GM23338 (cell line): ENCODE data around the gene CACNA1C. TPM values are rescaled to one million over a fixed set of nuclear protein-coding genes. Genes with fewer than 3 reads are reported as not detected.

Source experiments
- ATAC-seq: fragments of 200-7000 bp; cut with Tn5 transposase; 3 replicates; pipeline ENCODE4 v1.9.1; 2020
- DNase-seq: peaks from one replicate; pipeline ENCODE4 v3.0.0-alpha.2; 2015; ENCODE audit warnings: low spot score
- H2AFZ ChIP-seq: fragments of 200-600 bp; sonication (generic); 2 replicates; pipeline ENCODE4 v1.8.0; 2016; ENCODE audit warnings: antibody characterized with exemption, mild to moderate bottlenecking, moderate library complexity
- H3F3A ChIP-seq: fragments of 200-600 bp; sonication (generic); replicated peaks from 2 replicates; pipeline ENCODE4 v1.8.0; 2017; ENCODE audit warnings: antibody characterized with exemption, mixed run types, low read depth
- H3K27ac ChIP-seq: fragments of 200-600 bp; sonication (generic); 2 replicates; pipeline ENCODE4 v1.6.1; 2016; ENCODE audit warnings: low read depth
- H3K27me3 ChIP-seq: fragments of 200-600 bp; sonication (generic); 2 replicates; pipeline ENCODE4 v1.8.0; 2016; ENCODE audit warnings: mild to moderate bottlenecking, mixed run types, moderate library complexity; ENCODE audit not compliant: insufficient read depth
- H3K36me3 ChIP-seq: fragments of 200-600 bp; sonication (generic); 2 replicates; pipeline ENCODE4 v1.8.0; 2016; ENCODE audit warnings: mild to moderate bottlenecking; ENCODE audit not compliant: insufficient read depth
- H3K4me1 ChIP-seq: fragments of 200-600 bp; sonication (generic); 2 replicates; pipeline ENCODE4 v1.8.0; 2016; ENCODE audit warnings: mild to moderate bottlenecking, moderate library complexity; ENCODE audit not compliant: insufficient read depth
- H3K4me2 ChIP-seq: fragments of 200-600 bp; sonication (generic); 2 replicates; pipeline ENCODE4 v1.7.1; 2017; ENCODE audit warnings: mixed run types
- H3K4me3 ChIP-seq: fragments of 200-600 bp; sonication (generic); 2 replicates; pipeline ENCODE4 v1.6.1; 2016; ENCODE audit warnings: mixed run types
- H3K79me2 ChIP-seq: fragments of 200-600 bp; sonication (generic); replicated peaks from 2 replicates; pipeline ENCODE4 v1.8.0; 2017; ENCODE audit warnings: mild to moderate bottlenecking; ENCODE audit not compliant: insufficient read depth
- H3K9me2 ChIP-seq: fragments of 200-600 bp; sonication (generic); 2 replicates; pipeline ENCODE4 v1.8.0; 2017; ENCODE audit not compliant: insufficient read depth
- H4K20me1 ChIP-seq: fragments of 200-600 bp; sonication (generic); replicated peaks from 2 replicates; pipeline ENCODE4 v1.8.0; 2017; ENCODE audit warnings: mild to moderate bottlenecking; ENCODE audit not compliant: insufficient read depth
- H3K27ac Mint-ChIP-seq: 2 replicates; pipeline ENCODE4 v1.8.0; 2020; ENCODE audit warnings: inconsistent platforms, mild to moderate bottlenecking, moderate library complexity, mixed read lengths
- H3K27me3 Mint-ChIP-seq: 3 replicates; pipeline ENCODE4 v1.8.0; 2022; ENCODE audit warnings: low read depth, mild to moderate bottlenecking, moderate library complexity, mixed read lengths, inconsistent platforms; ENCODE audit not compliant: insufficient read depth, poor library complexity
- H3K36me3 Mint-ChIP-seq: 3 replicates; pipeline ENCODE4 v1.8.0; 2021; ENCODE audit warnings: low read depth, mild to moderate bottlenecking, inconsistent platforms, moderate library complexity, mixed read lengths
- H3K4me1 Mint-ChIP-seq: 3 replicates; pipeline ENCODE4 v1.8.0; 2020; ENCODE audit warnings: mild to moderate bottlenecking, inconsistent platforms, mixed read lengths
- H3K4me3 Mint-ChIP-seq: 3 replicates; pipeline ENCODE4 v1.8.0; 2021; ENCODE audit warnings: moderate library complexity, mild to moderate bottlenecking, inconsistent platforms, mixed read lengths
- H3K9me3 Mint-ChIP-seq: 3 replicates; pipeline ENCODE4 v1.8.0; 2020; ENCODE audit warnings: moderate library complexity, mild to moderate bottlenecking, inconsistent platforms, mixed read lengths
- EZH2 ChIP-seq: fragments of 200-600 bp; sonication (generic); IDR thresholded peaks from one replicate; pipeline ENCODE4 v1.8.0; 2017; ENCODE audit warnings: antibody characterized with exemption, mild to moderate bottlenecking, low read depth; ENCODE audit not compliant: unreplicated experiment
- EZH2phosphoT487 ChIP-seq: fragments of 200-600 bp; sonication (generic); IDR thresholded peaks from one replicate; pipeline ENCODE4 v1.8.1; 2018; ENCODE audit warnings: antibody characterized with exemption; ENCODE audit not compliant: unreplicated experiment
- NANOG ChIP-seq: IDR thresholded peaks from 2 replicates; pipeline ENCODE4 v1.6.1; 2016; ENCODE audit warnings: antibody characterized with exemption, borderline replicate concordance
- POLR2AphosphoS5 ChIP-seq: IDR thresholded peaks from 2 replicates; pipeline ENCODE4 v1.6.1; 2016; ENCODE audit warnings: antibody characterized with exemption, low read depth
- STAT1 ChIP-seq: IDR thresholded peaks from one replicate; pipeline ENCODE4 v1.6.1; 2016; ENCODE audit warnings: antibody characterized with exemption; ENCODE audit not compliant: unreplicated experiment
- ZNF114 ChIP-seq: fragments of 250-450 bp; sonication (Bioruptor Pico); IDR thresholded peaks from 2 replicates; pipeline ENCODE4 v1.5.0; 2020; ENCODE audit warnings: mild to moderate bottlenecking, moderate library complexity
- ZNF331 ChIP-seq: fragments of 250-450 bp; sonication (Bioruptor Pico); IDR thresholded peaks from 2 replicates; pipeline ENCODE4 v1.5.0; 2020; ENCODE audit warnings: low read depth, mild to moderate bottlenecking, moderate library complexity
- polyA plus RNA-seq: library from polyadenylated mRNA; unstranded; fragments of >200 nt; fragmentation: Nextera tagmentation; extraction: Ambion mirVana; gene quantifications from 2 replicates; pipeline ENCODE4 v1.2.1, GENCODE V29; 2016
- total RNA-seq: library from RNA; depleted of rRNA; stranded (reverse); fragments of >200 nt; shearing (Covaris generic); gene quantifications from 2 replicates; pipeline ENCODE4 v1.2.3, GENCODE V29; 2014
- TF ChIP-seq, protein P1 (sequence below): fragments of 250-450 bp; sonication (Bioruptor Pico); IDR thresholded peaks from 2 replicates; pipeline ENCODE4 v1.5.0; 2020; ENCODE audit warnings: mild to moderate bottlenecking, moderate library complexity
- TF ChIP-seq, protein P2 (sequence below), 2 experiments: fragments of 200-600 bp in 1 of 2; sonication (generic) in 1 of 2; conservative IDR thresholded peaks; 2 replicates each; pipeline versions ENCODE4 v1.5.1 to v1.6.1; 2016 to 2017; ENCODE audit warnings: antibody characterized with exemption in 2 of 2, low read depth in 2 of 2, mild to moderate bottlenecking in 2 of 2, moderate library complexity in 1 of 2
- TF ChIP-seq, protein P3 (sequence below): IDR thresholded peaks from 2 replicates; pipeline ENCODE4 v1.6.1; 2016; ENCODE audit warnings: antibody characterized with exemption

Gene CACNA1C
- total and polyA plus RNA-seq, 2 experiments from 2014 or later = 0.78 to 2.1 TPM

DNA sequence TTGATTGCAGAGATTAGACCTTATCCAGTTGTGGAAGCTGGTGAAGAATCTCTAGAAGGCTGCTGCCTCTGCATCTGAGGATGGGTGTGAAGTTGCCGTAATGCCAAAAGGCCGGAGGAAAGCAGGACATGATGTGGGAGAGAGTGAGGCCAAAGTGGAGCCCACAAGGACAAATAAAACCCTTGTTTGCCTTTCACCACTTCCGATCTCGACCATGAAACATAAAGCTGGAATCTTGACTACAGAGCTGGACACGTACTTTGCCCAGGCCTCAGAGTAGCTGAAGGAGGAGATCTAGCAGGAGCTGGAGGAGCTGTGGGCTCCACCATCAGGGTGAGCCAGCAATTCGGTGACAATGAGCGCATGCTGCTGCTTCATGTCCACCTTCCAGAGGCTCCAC is 5.0 kb upstream of the CACNA1C start:
- Histone ChIP-seq H3K79me2 (no peaks in the 10 kb centered on the region), H3K4me3 (no peak overlapping the region), H4K20me1 (no peaks in the 10 kb centered on the region), H3F3A (peaks cover 4% of the 10 kb centered on the region; the same call in 1 of the 2 replicates), H3K9me2 (0 out of 2 replicates have a peak, but pooled peaks cover 6% of the 10 kb centered on the region), H3K27me3 (peaks cover 23% of the 10 kb centered on the region), H3K4me1 (peaks cover 29% of the 10 kb centered on the region), H2AFZ (no peak overlapping the region), H3K36me3 (no peaks in the 10 kb centered on the region), H3K27ac (no peak overlapping the region), H3K4me2 (no peak overlapping the region)
- TF ChIP-seq, protein P1, sequence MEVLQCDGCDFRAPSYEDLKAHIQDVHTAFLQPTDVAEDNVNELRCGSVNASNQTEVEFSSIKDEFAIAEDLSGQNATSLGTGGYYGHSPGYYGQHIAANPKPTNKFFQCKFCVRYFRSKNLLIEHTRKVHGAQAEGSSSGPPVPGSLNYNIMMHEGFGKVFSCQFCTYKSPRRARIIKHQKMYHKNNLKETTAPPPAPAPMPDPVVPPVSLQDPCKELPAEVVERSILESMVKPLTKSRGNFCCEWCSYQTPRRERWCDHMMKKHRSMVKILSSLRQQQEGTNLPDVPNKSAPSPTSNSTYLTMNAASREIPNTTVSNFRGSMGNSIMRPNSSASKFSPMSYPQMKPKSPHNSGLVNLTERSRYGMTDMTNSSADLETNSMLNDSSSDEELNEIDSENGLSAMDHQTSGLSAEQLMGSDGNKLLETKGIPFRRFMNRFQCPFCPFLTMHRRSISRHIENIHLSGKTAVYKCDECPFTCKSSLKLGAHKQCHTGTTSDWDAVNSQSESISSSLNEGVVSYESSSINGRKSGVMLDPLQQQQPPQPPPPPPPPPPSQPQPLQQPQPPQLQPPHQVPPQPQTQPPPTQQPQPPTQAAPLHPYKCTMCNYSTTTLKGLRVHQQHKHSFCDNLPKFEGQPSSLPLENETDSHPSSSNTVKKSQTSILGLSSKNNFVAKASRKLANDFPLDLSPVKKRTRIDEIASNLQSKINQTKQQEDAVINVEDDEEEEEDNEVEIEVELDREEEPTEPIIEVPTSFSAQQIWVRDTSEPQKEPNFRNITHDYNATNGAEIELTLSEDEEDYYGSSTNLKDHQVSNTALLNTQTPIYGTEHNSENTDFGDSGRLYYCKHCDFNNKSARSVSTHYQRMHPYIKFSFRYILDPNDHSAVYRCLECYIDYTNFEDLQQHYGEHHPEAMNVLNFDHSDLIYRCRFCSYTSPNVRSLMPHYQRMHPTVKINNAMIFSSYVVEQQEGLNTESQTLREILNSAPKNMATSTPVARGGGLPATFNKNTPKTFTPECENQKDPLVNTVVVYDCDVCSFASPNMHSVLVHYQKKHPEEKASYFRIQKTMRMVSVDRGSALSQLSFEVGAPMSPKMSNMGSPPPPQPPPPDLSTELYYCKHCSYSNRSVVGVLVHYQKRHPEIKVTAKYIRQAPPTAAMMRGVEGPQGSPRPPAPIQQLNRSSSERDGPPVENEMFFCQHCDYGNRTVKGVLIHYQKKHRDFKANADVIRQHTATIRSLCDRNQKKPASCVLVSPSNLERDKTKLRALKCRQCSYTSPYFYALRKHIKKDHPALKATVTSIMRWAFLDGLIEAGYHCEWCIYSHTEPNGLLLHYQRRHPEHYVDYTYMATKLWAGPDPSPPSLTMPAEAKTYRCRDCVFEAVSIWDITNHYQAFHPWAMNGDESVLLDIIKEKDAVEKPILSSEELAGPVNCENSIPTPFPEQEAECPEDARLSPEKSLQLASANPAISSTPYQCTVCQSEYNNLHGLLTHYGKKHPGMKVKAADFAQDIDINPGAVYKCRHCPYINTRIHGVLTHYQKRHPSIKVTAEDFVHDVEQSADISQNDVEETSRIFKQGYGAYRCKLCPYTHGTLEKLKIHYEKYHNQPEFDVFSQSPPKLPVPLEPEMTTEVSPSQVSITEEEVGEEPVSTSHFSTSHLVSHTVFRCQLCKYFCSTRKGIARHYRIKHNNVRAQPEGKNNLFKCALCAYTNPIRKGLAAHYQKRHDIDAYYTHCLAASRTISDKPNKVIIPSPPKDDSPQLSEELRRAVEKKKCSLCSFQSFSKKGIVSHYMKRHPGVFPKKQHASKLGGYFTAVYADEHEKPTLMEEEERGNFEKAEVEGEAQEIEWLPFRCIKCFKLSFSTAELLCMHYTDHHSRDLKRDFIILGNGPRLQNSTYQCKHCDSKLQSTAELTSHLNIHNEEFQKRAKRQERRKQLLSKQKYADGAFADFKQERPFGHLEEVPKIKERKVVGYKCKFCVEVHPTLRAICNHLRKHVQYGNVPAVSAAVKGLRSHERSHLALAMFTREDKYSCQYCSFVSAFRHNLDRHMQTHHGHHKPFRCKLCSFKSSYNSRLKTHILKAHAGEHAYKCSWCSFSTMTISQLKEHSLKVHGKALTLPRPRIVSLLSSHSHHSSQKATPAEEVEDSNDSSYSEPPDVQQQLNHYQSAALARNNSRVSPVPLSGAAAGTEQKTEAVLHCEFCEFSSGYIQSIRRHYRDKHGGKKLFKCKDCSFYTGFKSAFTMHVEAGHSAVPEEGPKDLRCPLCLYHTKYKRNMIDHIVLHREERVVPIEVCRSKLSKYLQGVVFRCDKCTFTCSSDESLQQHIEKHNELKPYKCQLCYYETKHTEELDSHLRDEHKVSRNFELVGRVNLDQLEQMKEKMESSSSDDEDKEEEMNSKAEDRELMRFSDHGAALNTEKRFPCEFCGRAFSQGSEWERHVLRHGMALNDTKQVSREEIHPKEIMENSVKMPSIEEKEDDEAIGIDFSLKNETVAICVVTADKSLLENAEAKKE (CRISPR knock-in tag) = no peak
- no peak for TF ChIP-seq EZH2phosphoT487
- TF ChIP-seq STAT1 = no peak
- TF ChIP-seq ZNF114 (CRISPR knock-in tag) = no peak
- TF ChIP-seq, protein P2, sequence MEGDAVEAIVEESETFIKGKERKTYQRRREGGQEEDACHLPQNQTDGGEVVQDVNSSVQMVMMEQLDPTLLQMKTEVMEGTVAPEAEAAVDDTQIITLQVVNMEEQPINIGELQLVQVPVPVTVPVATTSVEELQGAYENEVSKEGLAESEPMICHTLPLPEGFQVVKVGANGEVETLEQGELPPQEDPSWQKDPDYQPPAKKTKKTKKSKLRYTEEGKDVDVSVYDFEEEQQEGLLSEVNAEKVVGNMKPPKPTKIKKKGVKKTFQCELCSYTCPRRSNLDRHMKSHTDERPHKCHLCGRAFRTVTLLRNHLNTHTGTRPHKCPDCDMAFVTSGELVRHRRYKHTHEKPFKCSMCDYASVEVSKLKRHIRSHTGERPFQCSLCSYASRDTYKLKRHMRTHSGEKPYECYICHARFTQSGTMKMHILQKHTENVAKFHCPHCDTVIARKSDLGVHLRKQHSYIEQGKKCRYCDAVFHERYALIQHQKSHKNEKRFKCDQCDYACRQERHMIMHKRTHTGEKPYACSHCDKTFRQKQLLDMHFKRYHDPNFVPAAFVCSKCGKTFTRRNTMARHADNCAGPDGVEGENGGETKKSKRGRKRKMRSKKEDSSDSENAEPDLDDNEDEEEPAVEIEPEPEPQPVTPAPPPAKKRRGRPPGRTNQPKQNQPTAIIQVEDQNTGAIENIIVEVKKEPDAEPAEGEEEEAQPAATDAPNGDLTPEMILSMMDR (conservative IDR thresholded peaks at IDR 0.05; ENCODE audit: low read depth in 2 of 2) = no peak
- TF ChIP-seq POLR2AphosphoS5 = no peak
- TF ChIP-seq, protein P3, sequence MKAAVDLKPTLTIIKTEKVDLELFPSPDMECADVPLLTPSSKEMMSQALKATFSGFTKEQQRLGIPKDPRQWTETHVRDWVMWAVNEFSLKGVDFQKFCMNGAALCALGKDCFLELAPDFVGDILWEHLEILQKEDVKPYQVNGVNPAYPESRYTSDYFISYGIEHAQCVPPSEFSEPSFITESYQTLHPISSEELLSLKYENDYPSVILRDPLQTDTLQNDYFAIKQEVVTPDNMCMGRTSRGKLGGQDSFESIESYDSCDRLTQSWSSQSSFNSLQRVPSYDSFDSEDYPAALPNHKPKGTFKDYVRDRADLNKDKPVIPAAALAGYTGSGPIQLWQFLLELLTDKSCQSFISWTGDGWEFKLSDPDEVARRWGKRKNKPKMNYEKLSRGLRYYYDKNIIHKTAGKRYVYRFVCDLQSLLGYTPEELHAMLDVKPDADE = no peak
- no peak for TF ChIP-seq EZH2
- TF ChIP-seq ZNF331 = no peak
- TF ChIP-seq NANOG = no peak
- no peak for DNase-seq
- no peak for ATAC-seq
- Mint-ChIP-seq H3K4me1 (peaks cover 36% of the 10 kb centered on the region), H3K27ac (no peak overlapping the region), H3K27me3 (peaks cover 19% of the 10 kb centered on the region), H3K4me3 (no peak overlapping the region), H3K36me3 (no peaks in the 10 kb centered on the region; the same call in 2 of the 3 replicates), H3K9me3 (peaks cover 2% of the 10 kb centered on the region; the same call in 2 of the 3 replicates)
